GM19025 (cell line): ENCODE data around the gene MAP2K6.
"Not testable (repeated sequence)": the region's sequence is repeated elsewhere in the genome, so short reads cannot be mapped to it uniquely, and the experiment has no call there.

ENCODE experiments used
- ATAC-seq: cut with Tn5 transposase; IDR thresholded peaks from one replicate; pipeline ENCODE4 v1.9.1; 2021; ENCODE audit warnings: mild to moderate bottlenecking, low read depth, moderate library complexity; ENCODE audit not compliant: unreplicated experiment

MAP2K6 gene

DNA sequence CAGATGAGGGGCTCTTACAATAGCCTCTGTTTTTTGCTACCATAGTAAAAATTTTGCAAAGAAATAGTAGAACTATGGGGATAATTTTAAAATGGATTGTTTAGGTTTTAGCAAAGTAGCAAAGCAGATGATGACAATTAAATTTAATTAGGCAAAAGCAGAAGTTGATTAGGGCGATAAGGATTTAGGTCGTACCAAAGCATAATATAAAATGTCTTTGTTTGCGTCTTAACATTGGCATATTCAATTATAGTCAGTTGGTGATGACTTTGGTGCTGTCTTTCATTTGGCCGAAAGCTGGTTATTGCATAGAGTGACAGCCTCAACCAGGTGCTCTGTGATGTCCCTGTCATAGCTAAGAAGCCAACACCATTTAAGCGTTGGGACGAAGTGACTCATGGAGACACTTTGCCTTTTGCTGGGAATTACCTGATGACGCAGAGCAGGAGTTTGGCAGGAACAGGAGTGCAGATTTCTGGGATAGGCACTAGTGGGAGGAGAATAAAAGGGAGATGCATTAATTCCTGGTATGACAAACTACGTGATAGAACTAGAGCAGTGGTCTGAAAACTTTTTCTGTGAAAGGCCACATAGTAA, 38.3 kb downstream of the MAP2K6 start:
- ATAC-seq, result no peak

DNA sequence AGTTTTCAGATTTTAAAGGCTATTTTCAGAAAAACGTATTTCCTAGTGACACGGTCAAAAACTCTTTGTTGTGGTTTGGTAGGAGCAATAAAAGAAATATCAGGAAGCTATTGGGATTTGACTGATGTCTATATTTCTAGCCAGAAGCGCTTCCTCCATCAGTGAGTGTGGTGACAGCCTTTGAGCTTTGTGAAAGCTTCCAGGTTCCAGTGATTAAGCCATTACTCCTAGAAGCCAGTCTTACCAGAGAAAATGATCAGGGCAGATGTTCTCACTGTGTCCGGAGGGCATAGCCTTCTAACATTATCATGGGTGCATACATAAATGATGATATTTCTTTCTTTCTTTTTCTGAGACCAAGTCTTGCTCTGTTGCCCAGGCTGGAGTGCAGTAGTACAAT, 39.6 kb downstream of the MAP2K6 start:
- ATAC-seq, result no peak

DNA sequence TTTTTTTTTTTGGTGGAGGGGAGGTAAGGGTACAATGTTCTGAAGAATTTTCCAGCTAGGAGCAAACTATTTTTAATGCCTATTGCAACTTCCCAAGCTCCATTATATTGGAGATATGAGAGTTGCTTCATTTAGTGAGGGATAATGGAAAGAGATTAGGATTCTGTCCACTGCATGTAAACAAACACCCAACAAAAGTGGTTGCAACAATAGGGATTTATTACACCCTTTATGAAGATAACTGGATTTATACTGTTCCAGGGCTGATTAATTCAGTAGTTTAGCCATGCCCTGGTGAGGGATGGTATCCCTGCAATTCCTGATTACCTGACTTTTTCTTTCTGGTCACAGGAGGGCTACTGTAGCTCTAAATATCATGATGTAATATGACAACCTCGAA, 40.5 kb downstream of the MAP2K6 start:
- no peak for ATAC-seq

DNA sequence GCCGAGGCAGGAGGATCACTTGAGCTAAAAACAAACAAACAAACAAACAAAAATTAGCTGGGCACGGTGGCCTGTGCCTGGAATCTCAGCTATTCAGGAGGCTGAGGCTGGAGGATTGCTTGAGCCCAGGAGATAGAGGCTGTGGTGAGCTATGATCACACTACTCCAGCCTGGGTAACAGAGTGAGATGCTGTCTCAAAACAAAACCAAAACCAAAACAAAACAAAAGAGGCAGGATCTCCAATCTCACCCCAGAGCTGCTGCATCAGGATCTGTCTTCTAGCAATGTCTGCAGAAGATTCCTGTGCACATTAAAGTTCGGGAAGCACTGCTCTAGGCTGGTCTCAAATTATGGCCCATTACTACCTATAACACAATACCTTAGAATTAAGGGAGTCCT, 43.1 kb downstream of the MAP2K6 start:
- no peak for ATAC-seq

DNA sequence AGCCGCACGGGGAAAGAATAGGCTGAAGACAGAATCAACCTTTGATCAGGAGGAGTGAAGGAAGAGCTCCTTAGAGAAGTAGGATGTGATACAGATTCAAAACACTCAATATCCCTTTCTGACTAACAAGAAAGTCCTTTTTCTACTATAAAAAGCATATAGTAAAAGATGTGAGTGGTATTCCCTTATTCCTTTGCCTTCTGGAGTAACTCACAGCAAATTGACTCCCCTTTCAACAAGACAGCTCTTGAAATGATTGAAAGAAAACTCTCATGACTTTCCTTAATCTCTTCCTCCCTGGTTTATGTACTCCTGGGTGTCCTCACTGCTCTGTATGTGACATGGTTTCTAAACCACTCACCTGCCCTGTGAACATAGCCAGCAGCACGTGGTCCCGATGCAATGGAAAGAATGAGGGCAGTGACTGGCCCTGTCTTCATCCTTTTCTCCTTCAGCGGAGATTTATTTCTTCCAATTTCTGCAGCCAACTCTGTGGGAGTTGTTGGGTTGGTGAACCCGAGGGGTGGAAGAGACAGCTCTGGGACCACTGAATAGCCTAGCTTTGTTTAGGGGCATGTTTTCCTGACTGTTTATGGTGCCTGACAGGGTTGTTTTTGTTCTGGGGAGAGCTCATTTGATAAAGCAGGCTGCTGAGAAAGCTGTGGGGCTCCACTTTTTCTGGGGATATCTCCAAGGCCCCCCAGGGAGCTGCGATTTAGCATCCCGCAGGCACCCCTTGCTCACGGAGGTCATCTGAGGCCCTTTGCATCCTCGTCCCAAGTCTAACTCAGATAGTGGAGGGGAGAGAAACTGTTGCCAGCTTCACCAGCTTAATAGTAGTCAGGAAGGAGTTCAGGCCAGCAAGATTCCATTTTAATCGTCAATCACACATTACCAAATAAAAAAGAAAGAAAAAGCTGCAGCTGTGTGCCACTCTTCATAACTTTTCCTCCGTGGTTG, 46.7 kb downstream of the MAP2K6 start:
- ATAC-seq, result no peak

DNA sequence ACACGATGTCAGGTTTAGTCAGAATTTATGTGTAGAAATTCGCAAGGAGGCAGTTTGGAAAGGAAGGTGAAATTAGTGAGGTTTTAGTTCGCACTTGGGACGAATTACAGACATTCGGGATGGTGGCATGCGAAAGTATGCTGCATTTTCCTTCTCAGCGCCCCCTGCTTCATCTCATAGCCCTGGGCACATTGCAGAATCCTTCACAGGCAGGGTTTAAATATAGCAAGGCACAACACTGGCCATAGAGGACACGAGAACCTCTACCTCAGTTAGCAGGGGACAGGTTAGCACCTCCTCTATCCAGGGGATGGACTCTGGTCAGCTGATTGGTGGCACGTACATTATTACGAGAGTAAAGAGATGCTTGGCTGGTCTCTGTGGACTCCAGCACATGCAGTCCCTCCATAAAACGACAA, 47.5 kb downstream of the MAP2K6 start:
- no peak for ATAC-seq

DNA sequence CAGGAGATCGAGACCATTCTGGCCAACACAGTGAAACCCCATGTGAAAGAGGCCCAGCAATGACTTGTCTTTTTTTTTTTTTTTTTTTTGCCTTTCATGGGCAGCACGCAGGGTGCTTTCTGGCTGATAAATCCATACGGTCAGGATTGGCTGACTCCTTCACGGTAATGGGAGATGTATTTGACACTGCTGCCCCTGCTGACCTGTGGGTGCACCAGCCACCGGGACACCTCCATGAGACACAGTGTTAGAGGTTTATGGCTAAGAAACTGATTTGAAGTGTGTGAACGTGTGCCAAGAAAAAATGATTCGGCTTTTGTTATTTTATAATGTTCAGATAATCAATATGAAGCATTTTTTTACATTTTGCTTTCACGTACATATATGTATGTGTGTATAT, 48.4 kb downstream of the MAP2K6 start:
- no peak for ATAC-seq

DNA sequence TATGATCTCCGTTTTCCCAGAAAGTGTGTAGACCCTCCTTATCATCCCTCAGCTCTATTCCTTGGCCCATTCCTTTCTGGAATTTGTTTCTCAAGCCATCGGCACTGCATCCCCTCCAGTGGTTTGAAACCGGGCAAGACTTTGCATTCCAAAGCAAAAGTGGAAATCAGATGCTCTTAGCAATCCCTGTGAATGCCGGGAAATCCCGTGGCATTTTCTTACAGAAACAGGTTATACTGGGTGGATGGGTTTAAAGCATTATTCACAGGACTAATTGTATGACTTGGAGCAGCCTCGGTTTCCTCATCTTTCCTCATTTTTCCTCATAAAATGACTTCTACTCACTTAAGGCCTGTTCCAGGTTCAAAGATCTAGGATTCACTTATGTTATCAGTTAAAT, 52.0 kb downstream of the MAP2K6 start:
- ATAC-seq, result no peak

DNA sequence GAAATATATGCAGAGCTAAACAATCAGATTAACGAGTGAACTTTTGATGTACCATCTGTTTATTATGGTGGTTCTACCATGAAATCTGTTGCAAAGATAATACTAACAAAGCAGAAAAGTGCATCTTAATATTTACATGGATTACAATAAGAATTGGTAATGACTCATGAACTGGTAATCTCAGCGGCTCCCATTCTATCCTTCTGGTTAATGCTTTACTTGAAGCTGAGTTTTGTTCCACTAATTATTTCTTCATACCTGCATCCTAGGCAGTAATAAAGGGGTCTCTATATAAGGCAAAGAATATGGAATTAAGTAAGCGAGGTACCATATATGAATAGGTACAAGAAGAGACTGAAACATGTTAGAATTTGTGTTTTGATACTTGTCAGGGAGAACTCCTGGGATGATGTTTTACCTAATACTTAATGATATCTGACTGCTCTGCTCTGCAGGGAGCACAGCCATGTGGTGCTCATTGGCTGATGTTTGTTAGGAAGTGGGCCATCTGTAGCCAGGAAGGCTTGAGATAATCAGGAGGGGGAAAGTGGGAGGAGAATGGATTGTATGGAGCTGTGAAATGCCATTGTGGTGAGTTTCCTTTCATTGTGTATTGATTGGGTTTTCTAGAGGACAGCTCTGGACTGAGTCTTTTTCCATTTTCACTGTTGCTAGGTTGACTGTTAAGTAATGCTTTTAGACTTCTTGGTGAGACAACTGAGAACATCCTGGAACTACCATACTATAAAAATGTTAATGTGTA, 52.6 kb downstream of the MAP2K6 start:
- no peak for ATAC-seq

DNA sequence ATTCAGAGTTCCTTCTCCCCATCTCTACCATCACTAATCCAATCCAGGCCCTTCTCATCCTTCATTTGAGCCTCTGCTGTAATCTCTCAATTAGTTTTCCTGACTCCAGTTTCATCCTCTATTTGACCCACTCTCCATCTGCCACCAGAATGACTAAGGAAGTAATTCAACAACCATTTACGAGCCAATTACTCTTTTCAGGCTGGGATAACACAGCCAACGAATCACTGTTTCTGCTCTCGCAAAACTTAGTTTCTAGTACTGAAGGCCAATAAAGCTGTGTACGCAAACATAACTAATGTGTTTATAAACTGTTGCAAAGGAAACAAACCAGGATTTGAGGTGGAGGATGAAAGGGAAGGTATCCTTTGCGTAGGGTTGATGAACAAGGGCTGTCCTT, 53.7 kb downstream of the MAP2K6 start:
- no peak for ATAC-seq

DNA sequence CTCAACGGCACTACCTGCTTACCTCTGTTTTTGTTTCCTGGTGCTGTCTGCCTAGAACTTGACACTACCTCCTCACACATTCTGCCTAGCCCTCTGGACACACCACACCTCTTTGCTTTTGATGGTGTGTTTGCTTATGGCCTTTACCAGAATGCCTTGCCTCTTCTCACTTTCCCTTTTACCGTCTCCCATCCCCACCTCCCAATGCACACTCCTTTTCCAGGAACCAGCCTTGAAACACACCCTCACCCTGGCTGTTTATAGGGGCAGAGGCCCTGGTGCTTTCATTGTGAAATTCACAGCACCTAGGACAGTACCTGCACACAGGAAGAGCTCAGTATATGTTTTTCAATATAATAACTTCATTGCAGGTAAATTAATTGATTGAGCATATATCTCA, 56.2 kb downstream of the MAP2K6 start:
- ATAC-seq, result no peak

DNA sequence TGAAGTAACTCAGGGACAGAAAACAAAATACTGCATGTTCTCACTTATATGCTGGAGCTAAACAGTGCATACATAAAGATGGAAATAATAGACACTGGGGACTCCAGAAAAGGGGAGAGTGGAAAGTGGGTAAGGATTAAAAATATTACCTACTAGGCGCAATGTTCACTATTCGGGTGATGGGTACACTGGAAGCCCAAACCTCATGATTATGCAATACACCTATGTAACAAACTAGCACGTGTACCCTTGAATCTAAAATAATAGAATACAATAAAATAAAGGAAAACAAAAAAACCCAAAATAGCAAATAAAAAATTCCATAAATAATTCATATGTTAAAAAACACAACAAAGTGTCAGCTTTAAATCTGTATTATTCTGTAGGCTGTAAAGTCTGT, 56.9 kb downstream of the MAP2K6 start:
- no peak for ATAC-seq

DNA sequence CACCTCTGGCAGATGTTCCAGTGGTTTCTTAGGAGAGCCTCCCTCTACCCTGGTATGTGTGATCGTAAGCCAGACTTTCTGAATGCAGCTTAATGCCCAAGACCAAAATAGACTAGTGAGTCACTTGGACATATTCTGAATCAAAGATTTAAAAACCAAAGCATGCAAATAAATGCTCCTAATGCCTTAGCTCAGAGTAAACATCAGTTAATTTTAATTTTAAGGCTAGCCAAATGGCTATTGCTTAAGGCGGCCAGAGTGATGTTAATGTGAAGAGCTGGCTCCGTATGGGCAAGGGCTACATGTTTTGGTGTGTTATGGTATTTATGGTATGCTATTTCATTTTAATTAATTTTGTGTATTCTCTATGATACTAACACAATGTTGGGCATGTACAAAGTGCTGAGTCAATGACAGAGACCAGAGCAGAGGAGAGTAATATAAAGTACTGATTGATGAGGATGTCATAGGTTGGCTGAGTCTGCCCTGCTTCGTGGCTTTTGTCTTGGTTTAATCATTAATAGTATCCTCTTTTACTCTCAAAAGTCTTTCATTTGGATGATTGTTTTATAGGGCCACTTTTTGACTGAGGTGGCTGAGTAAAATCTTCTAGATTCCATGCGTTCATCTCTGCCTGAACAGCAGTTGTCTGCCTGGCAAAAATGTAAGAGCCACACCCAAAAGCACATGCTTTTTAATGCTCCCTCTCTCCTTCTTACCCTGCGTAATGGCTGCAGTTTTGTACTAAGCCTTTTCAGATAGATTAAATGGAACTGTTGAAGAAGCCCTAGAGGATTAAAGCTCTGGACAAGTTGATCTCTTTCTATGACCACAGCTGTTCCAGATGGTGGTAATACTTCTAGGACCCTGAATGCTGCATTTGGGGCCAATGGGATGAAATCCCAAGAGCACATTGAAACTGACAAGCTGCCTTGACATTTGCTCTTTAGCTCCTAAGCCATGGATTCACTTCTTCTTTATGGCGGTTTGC, 59.6 kb downstream of the MAP2K6 start:
- no peak for ATAC-seq

DNA sequence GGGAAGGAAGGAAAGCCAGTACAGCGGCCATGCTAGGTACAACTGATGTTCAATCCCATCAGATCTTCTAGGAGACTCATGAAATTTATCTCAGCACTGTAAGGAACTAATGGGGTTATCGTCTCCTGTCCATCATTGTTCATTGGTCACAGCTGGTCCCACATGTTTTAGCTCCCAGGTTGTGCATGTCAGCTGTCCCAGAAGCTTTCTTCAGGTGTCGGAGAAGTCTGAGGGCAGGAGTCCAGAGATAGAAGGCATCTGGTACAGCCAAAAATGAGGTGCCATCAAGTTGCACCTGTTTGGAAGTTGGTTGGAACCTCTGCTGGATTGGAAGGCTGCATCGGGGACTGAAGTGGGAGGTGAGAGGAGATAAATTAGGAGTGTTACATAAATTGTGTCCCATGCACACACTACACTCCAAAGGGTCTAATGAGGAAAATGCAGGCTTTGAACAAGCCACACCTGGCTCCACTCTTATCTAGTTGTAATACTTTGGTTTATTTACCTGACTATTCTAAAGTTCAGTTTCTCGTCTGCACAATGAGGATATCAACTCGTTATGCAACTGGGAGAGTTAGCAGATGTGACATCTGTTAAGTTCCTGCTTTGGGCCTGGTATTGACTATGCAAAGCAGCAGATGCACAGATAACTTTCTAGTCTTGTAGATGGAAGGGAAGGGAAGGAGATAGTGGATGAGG, 62.9 kb downstream of the MAP2K6 start:
- ATAC-seq, result no peak

DNA sequence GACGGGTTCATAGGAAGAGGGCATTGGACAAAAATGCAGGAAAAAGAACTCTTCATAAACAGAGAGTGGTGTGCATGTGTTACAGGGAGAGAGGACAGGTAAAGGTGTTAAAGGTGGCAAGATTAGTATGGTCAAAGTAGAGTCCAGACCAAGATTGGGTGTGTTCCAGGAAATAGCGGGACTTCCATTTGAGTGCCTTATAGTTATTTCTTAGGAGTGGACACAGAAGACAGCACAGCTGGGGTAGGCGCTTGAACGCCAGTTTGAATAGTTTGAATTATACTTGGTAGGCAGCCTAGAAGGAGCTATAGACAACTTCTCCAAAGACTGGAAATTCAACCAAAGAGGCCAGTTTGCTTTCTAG, 63.4 kb downstream of the MAP2K6 start:
- no peak for ATAC-seq

DNA sequence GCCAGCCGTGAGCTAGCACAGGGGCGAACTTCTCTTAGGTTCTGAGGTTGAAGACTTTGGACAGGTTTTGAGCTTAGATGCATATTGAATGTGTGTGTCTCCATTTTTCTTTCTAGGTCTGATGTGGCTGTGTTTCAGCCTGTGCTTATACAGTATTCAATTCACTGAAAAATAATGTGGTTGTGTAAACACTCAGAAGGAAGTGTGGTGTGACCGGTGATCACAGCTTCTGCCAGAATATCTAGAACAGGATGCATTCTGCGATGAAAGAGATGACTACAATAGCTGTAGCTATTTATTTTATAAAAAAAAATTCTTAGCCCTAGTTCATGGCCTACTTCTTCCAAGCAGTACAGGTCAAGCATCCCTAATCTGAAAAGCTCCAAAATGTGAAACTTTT, 64.4 kb downstream of the MAP2K6 start:
- no peak for ATAC-seq

DNA sequence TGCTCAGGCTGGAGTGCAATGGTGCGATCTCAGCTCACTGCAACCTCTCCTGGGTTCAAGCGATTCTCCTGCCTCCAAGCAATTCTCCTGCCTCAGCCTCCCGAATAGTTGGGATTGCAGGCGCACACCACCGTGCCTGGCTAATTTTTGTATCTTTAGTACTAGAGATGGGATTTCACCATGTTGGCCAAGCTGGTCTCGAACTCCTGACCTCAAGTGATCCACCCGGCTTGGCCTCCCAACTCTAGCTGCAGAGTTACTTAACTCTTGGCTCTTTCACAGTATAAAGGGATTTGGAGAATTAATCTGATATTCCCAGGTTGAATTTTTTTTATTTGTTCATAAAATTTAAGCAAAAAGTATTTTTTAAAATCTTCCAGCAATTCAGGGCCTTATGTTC, 65.3 kb downstream of the MAP2K6 start:
- not testable (repeated sequence) for ATAC-seq

DNA sequence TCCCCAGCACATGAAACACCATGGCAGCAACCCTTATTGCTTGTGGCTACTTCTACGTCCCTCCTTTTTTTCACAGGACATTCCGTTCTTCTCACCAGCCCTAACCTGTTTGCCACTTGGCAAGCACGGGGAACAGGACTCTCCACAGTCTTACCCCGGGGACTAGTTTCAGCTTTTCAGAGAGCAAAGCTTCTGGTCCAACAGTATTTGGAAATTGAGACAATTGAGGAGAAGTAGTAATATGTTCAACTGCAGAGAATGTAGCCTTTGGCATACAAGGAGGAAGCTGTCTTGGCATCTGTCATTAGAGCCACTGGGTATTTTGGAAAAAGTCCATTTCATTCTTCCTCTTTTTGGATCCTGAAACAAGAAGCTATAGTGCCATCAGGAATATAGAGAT, 65.7 kb downstream of the MAP2K6 start:
- ATAC-seq, result no peak

DNA sequence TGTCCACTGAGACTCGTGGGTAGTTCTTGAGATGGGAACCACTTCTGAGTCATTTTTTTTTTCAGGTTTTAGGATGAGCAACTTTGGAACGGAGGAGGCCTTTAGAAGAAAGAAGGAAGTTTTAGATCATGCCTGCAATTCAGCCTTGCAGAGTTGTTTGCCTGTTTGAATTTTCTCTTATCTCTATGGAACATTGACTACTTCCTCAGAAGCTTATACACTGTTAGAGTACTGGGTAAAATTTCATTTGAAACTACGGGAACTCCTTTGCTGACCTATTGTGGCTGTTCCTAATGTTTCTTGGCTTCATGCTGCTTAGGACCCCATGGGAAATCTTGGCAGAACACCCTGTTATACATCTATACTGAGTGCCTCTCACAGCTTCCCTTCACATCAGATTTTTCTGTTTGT, 70.8 kb downstream of the MAP2K6 start:
- no peak for ATAC-seq
